Measurements from ENCODE around the gene PCCA.

GRCh38 chr13:100514788-100515409 lies 426.0 kb downstream of the PCCA start:
- TF ChIP-seq CTCF (conservative IDR thresholded peaks at IDR 0.05) (peak; percentile 94), ZFX (IDR thresholded peaks at IDR 0.05) (no peak)
